COLO668 (cell line): ENCODE data around the gene TMEM87A.
"Not testable (repeated sequence)": the region's sequence is repeated elsewhere in the genome, so short reads cannot be mapped to it uniquely, and the experiment has no call there.

Source experiments
- DNase-seq: peaks from one replicate; lab custom pipeline; 2025; ENCODE audit not compliant: unreplicated experiment; lab: John Stamatoyannopoulos, UW

TMEM87A gene

GRCh38 chr15:42272939-42273899, at the start of gene TMEM87A, which contains the start of gene GANC:
TMEM87A (minus strand) TSS chr15:42273433; CDS start chr15:42273398, 35 bp downstream.
GANC (plus strand) TSS chr15:42273201; CDS start chr15:42274482, 1,281 bp downstream.
- peak; percentile 97 for DNase-seq

GRCh38 chr15:42319206-42319605, 46.0 kb upstream of the TMEM87A start:
- no peak for DNase-seq

GRCh38 chr15:42316282-42316805, 43.1 kb upstream of the TMEM87A start:
- not testable (repeated sequence) for DNase-seq

- no peak for DNase-seq
Measured at GRCh38 chr15:42315521-42315920, 42.3 kb upstream of the TMEM87A start.

- no peak for DNase-seq
Measured at GRCh38 chr15:42314818-42315217, 41.6 kb upstream of the TMEM87A start.

- no peak for DNase-seq
Measured at GRCh38 chr15:42313463-42313862, 40.2 kb upstream of the TMEM87A start.

GRCh38 chr15:42306681-42307080, 33.4 kb upstream of the TMEM87A start:
- no peak for DNase-seq

- peak; percentile 12 for DNase-seq
Measured at GRCh38 chr15:42301004-42301403, 27.8 kb upstream of the TMEM87A start.

- DNase-seq, result no peak
Measured at GRCh38 chr15:42289166-42289565, 15.9 kb upstream of the TMEM87A start.

- no peak for DNase-seq
Measured at GRCh38 chr15:42287931-42288330, 14.7 kb upstream of the TMEM87A start.

GRCh38 chr15:42286445-42287029, 13.3 kb upstream of the TMEM87A start:
- no peak for DNase-seq

- no peak for DNase-seq
Measured at GRCh38 chr15:42285034-42285433, 11.8 kb upstream of the TMEM87A start.

- DNase-seq, result no peak
Measured at GRCh38 chr15:42284551-42284950, 11.3 kb upstream of the TMEM87A start.

GRCh38 chr15:42283671-42284070, 10.4 kb upstream of the TMEM87A start:
- DNase-seq, result no peak

- DNase-seq, result no peak
Measured at GRCh38 chr15:42282926-42283325, 9.7 kb upstream of the TMEM87A start.

- no peak for DNase-seq
Measured at GRCh38 chr15:42282344-42282743, 9.1 kb upstream of the TMEM87A start.

- DNase-seq, result no peak
Measured at GRCh38 chr15:42279234-42279723, 6.0 kb upstream of the TMEM87A start.

- DNase-seq, result no peak
Measured at GRCh38 chr15:42276762-42277161, 3.5 kb upstream of the TMEM87A start.

- no peak for DNase-seq
Measured at GRCh38 chr15:42275780-42276391, 2.7 kb upstream of the TMEM87A start.

GRCh38 chr15:42274702-42274989, 1.4 kb upstream of the TMEM87A start:
- peak; percentile 13 for DNase-seq

GRCh38 chr15:42273900-42274701, 868 bp upstream of the TMEM87A start:
- peak; percentile 57 for DNase-seq
